ENCODE measurements around the gene KIRREL3. TPM values are rescaled to one million over a fixed set of nuclear protein-coding genes. Genes with fewer than 3 reads are reported as not detected.

The KIRREL3 gene
- total and polyA plus RNA-seq, 3 donors from 2014 or later, result 1.0 to 1.1 (median 1.1) TPM

GRCh38 chr11:126522152-126522551 is 478.4 kb downstream of the KIRREL3 start:
- Histone ChIP-seq H3K9me3 (no peaks in the 10 kb centered on the region), H3K27me3 (no peaks in the 10 kb centered on the region), H3K4me3 (no peak overlapping the region), H3K4me1 (no peaks in the 10 kb centered on the region), H3K36me3 (ENCODE audit: low read depth, missing control alignments) (no peaks in the 10 kb centered on the region), H3K27ac (no peak overlapping the region)
- WGBS, 2 donors, result 95 to 96% methylated on average over 4 of the region's 4 CpGs
- intact Hi-C loops (cut with DNase I; ENCODE audit: low total_unique reads), result no loop called here
- no peak for TF ChIP-seq POLR2A (IDR thresholded peaks at IDR 0.05)
- TF ChIP-seq, protein P1, sequence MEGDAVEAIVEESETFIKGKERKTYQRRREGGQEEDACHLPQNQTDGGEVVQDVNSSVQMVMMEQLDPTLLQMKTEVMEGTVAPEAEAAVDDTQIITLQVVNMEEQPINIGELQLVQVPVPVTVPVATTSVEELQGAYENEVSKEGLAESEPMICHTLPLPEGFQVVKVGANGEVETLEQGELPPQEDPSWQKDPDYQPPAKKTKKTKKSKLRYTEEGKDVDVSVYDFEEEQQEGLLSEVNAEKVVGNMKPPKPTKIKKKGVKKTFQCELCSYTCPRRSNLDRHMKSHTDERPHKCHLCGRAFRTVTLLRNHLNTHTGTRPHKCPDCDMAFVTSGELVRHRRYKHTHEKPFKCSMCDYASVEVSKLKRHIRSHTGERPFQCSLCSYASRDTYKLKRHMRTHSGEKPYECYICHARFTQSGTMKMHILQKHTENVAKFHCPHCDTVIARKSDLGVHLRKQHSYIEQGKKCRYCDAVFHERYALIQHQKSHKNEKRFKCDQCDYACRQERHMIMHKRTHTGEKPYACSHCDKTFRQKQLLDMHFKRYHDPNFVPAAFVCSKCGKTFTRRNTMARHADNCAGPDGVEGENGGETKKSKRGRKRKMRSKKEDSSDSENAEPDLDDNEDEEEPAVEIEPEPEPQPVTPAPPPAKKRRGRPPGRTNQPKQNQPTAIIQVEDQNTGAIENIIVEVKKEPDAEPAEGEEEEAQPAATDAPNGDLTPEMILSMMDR (IDR thresholded peaks at IDR 0.05), result no peak
- no peak for DNase-seq

GRCh38 chr11:126521196-126521595 is 479.4 kb downstream of the KIRREL3 start:
- TF ChIP-seq POLR2A (IDR thresholded peaks at IDR 0.05), result no peak
- TF ChIP-seq, protein P1 (IDR thresholded peaks at IDR 0.05), result no peak
- no peaks in the 10 kb centered on the region for H3K27me3 ChIP-seq
- intact Hi-C loops (cut with DNase I; ENCODE audit: low total_unique reads), result no loop called here
- no peak for DNase-seq
- H3K27ac ChIP-seq, result no peak overlapping the region
- no peaks in the 10 kb centered on the region for H3K9me3 ChIP-seq
- WGBS, 2 donors, result 93 to 95% methylated on average over 3 to 11 of the region's 11 CpGs
- no peaks in the 10 kb centered on the region for H3K4me1 ChIP-seq
- H3K36me3 ChIP-seq (ENCODE audit: low read depth, missing control alignments), result no peaks in the 10 kb centered on the region
- no peak overlapping the region for H3K4me3 ChIP-seq

DNA sequence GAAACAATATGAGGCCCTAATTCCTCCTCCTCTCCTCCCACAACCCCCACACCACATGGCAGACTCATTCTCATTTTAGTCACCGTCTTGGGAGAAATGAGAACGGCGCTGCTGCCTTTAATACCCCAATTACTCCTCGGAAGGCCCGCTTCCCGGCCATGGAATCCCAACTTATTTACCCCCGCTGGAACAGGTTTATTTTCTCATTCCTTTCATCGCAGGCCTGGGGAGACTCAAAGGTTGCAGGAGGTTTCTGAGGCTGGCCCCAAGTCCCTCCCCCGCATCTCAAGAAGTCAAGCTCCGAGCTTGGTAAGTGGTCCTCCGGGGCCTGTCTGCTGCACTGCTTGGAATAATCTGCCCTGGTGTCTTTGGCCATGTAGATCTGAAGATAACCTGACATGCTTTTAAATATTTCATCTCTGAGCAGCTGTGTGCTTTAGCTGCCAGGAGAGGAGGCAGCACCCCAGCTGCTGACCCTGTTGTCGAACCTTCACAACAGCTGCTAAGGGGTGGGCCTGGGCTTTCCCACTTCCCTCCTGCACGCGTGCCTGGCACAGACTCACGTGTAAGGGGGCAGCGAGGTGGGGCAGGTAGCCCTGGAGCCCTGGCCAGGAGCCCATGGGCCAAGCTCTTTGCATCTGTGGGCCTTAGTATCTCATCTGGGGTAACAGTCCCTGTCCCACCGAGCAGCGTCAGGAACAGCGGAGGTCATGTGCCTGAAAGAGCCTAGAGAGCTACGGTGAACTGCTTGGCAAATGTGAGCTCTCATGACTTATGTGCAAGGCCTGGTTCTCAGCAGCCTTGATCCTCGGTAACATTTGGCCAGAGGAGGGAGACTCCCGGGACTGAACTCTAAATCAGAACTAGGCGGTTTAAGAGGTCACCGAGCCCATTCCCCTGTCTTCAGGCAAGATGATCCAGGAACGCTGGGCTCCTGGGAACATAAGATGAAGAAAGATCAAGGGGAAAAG is 480.5 kb downstream of the KIRREL3 start:
- Histone ChIP-seq H3K9me3 (no peaks in the 10 kb centered on the region), H3K27ac (no peak overlapping the region), H3K36me3 (ENCODE audit: low read depth, missing control alignments) (no peaks in the 10 kb centered on the region), H3K4me1 (no peaks in the 10 kb centered on the region), H3K4me3 (no peak overlapping the region), H3K27me3 (no peaks in the 10 kb centered on the region)
- WGBS, 2 donors, result 60 to 63% methylated on average over 21 to 25 of the region's 25 CpGs
- TF ChIP-seq, protein P1 (IDR thresholded peaks at IDR 0.05), result no peak
- no peak for TF ChIP-seq POLR2A (IDR thresholded peaks at IDR 0.05)
- peak; percentile 38 for DNase-seq
- intact Hi-C loops (cut with DNase I; ENCODE audit: low total_unique reads), result no loop called here

DNA sequence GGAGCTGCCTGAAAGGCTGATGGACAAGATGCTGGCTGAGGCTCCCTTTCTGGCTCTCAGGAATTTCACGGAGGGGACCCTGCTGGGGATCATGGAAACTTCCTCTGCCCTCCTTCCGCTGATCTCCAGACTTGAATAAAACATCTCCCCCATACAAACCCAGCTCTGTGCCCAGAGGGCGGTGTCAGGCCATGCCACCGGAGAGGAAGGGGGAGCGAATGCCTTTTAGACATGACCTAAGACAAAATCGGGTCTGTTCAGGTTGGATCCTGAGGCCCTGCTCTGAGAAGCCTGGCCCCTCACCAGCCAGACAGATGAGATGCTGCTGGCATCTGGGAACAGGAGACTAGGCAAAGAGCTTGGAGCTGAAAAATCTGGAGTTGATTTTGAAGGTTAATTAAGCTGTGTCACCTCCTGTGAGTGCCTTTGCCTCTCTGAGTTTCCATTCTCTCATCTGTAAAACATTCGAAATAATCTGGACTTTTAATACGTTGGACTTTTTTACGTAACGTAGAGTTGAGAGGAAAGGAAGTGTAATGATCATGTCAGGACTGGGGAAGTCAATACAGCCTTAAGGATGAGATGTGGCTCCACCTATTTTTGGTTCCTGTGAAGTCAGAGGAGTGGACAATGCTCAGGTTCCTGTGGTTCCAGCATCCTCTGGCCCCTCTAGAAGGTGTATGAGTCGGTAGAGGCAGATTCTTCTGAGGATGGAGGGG is 481.4 kb downstream of the KIRREL3 start:
- 90 to 91% methylated on average over 11 of the region's 11 CpGs for WGBS, 2 donors
- intact Hi-C loops (cut with DNase I; ENCODE audit: low total_unique reads), result no loop called here
- Histone ChIP-seq H3K27ac (no peak overlapping the region), H3K27me3 (no peaks in the 10 kb centered on the region), H3K9me3 (no peaks in the 10 kb centered on the region), H3K4me1 (no peaks in the 10 kb centered on the region), H3K36me3 (ENCODE audit: low read depth, missing control alignments) (no peaks in the 10 kb centered on the region), H3K4me3 (no peak overlapping the region)
- no peak for TF ChIP-seq POLR2A (IDR thresholded peaks at IDR 0.05)
- no peak for DNase-seq

All from testis (tissue), 3 donors.